Left ventricle myocardium inferior (tissue), 1 donor: ENCODE measurements around the gene ZNF865. TPM values are rescaled to one million over a fixed set of nuclear protein-coding genes. Genes with fewer than 3 reads are reported as not detected.

ENCODE experiments used
- DNase-seq: peaks from one replicate; pipeline ENCODE4 v3.0.0-alpha.2; 2020
- H3K27ac ChIP-seq: fragments of 200-600 bp; replicated peaks from 2 replicates; pipeline ENCODE4 v1.8.0; 2021
- H3K27me3 ChIP-seq: fragments of 200-600 bp; 2 replicates; pipeline ENCODE4 v1.8.0; 2021; ENCODE audit warnings: low read depth
- H3K36me3 ChIP-seq: fragments of 200-600 bp; 2 replicates; pipeline ENCODE4 v1.8.0; 2021
- H3K4me1 ChIP-seq: fragments of 200-600 bp; 2 replicates; pipeline ENCODE4 v1.8.0; 2021
- H3K4me3 ChIP-seq: fragments of 200-600 bp; 2 replicates; pipeline ENCODE4 v1.8.0; 2021; ENCODE audit warnings: mild to moderate bottlenecking, moderate library complexity
- H3K9me3 ChIP-seq: fragments of 200-600 bp; replicated peaks from 2 replicates; pipeline ENCODE4 v1.8.0; 2021
- CTCF ChIP-seq: fragments of 200-600 bp; IDR thresholded peaks from 2 replicates; pipeline ENCODE4 v1.8.0; 2021; ENCODE audit warnings: antibody characterized with exemption, mild to moderate bottlenecking, borderline replicate concordance
- intact Hi-C: fragments of 100-400 bp; cut with micrococcal nuclease; formaldehyde crosslinking; loops from one replicate; pipeline ENCODE4 v1.11.0; 2022
- total RNA-seq: library from RNA; stranded (reverse); fragmentation: NEBNext Ultra II Directional; extraction: Animal tissue kit (Norgen Biotek cat#: 25700); gene quantifications from one replicate; pipeline ENCODE4 v1.2.1, GENCODE V29; 2021
- donor health status: DM: no; HTN: yes; CAD: no; lungs with severe emphysema.

ZNF865 gene
- total RNA-seq, 1 donor from 2014 or later = 17.0 TPM

GRCh38 chr19:55592391-55593090, 12.9 kb upstream of the ZNF865 start:
- no peaks in the 10 kb centered on the region for H3K9me3 ChIP-seq
- H3K27ac ChIP-seq = no peak overlapping the region
- H3K36me3 ChIP-seq = peaks cover 47% of the 10 kb centered on the region
- H3K4me3 ChIP-seq = no peak overlapping the region
- DNase-seq = no peak
- intact Hi-C loops = no loop called here
- TF ChIP-seq CTCF = no peak
- peaks cover 10% of the 10 kb centered on the region for H3K4me1 ChIP-seq
- H3K27me3 ChIP-seq = no peaks in the 10 kb centered on the region

- peaks cover 47% of the 10 kb centered on the region for H3K36me3 ChIP-seq
- intact Hi-C loops = no loop called here
- H3K9me3 ChIP-seq = no peaks in the 10 kb centered on the region
- TF ChIP-seq CTCF = no peak
- no peak for DNase-seq
- H3K4me1 ChIP-seq = peaks cover 7% of the 10 kb centered on the region
- H3K27ac ChIP-seq = no peak overlapping the region
- H3K4me3 ChIP-seq = no peak overlapping the region
- no peaks in the 10 kb centered on the region for H3K27me3 ChIP-seq
Observed at GRCh38 chr19:55593096-55593772, 12.2 kb upstream of the ZNF865 start.

GRCh38 chr19:55594996-55595545, 10.4 kb upstream of the ZNF865 start:
- TF ChIP-seq CTCF = no peak
- Histone ChIP-seq H3K36me3 (peaks cover 47% of the 10 kb centered on the region), H3K9me3 (no peaks in the 10 kb centered on the region), H3K27ac (peak overlapping the region; percentile 12), H3K4me1 (peaks cover 11% of the 10 kb centered on the region), H3K4me3 (no peak overlapping the region), H3K27me3 (no peaks in the 10 kb centered on the region)
- DNase-seq = no peak
- intact Hi-C loops = no loop called here

GRCh38 chr19:55596304-55596703, 9.1 kb upstream of the ZNF865 start:
- intact Hi-C loops = no loop called here
- no peak overlapping the region for H3K27ac ChIP-seq
- H3K27me3 ChIP-seq = no peaks in the 10 kb centered on the region
- peaks cover 22% of the 10 kb centered on the region for H3K4me1 ChIP-seq
- no peak overlapping the region for H3K4me3 ChIP-seq
- TF ChIP-seq CTCF = no peak
- no peak for DNase-seq
- H3K36me3 ChIP-seq = peaks cover 47% of the 10 kb centered on the region
- no peaks in the 10 kb centered on the region for H3K9me3 ChIP-seq

GRCh38 chr19:55597501-55597921, 7.9 kb upstream of the ZNF865 start:
- intact Hi-C loops = no loop called here
- no peak for DNase-seq
- H3K4me1 ChIP-seq = peaks cover 26% of the 10 kb centered on the region
- no peak overlapping the region for H3K4me3 ChIP-seq
- H3K9me3 ChIP-seq = no peaks in the 10 kb centered on the region
- no peaks in the 10 kb centered on the region for H3K27me3 ChIP-seq
- peaks cover 38% of the 10 kb centered on the region for H3K36me3 ChIP-seq
- no peak overlapping the region for H3K27ac ChIP-seq
- no peak for TF ChIP-seq CTCF
